Measurements from ENCODE around the gene DCTN2.

DNA sequence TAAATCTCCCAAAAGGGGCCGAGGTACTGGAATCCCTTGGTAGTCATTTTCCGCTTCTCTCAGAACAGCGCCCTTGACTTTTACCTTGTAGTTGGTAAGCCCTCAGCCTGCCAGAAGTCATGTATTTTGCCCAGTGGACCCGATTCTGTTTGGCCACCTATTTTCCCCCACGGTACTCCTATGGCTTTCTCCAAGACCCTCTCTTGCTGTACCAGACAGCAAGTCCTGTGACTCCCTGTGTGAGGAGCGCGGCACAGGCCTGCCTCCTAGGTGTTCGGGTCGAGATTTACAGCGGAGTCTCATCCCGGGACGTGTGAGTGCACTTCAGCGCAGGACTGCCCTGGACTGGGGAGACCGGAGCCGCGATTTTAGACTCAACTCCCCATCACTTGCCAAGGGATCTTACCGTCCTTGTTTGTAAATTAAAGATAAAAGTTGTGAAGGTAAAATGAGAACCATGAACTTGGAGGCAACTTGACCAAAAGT, 25.4 kb downstream of the DCTN2 start:
- TF ChIP-seq POLR2A (IDR thresholded peaks at IDR 0.05; ENCODE audit: low read length) = no peak
- TF ChIP-seq GATA1 (IDR thresholded peaks at IDR 0.05; ENCODE audit: low read depth, low read length) = no peak

Measured in erythroblast (primary cell).